HG02970 (cell line): ENCODE results near the gene USP20.

Source experiments
- ATAC-seq: cut with Tn5 transposase; IDR thresholded peaks from one replicate; pipeline ENCODE4 v1.9.1; 2021; ENCODE audit warnings: mild to moderate bottlenecking, moderate library complexity, moderate number of reproducible peaks; ENCODE audit not compliant: unreplicated experiment, low FRiP score

The USP20 gene

DNA sequence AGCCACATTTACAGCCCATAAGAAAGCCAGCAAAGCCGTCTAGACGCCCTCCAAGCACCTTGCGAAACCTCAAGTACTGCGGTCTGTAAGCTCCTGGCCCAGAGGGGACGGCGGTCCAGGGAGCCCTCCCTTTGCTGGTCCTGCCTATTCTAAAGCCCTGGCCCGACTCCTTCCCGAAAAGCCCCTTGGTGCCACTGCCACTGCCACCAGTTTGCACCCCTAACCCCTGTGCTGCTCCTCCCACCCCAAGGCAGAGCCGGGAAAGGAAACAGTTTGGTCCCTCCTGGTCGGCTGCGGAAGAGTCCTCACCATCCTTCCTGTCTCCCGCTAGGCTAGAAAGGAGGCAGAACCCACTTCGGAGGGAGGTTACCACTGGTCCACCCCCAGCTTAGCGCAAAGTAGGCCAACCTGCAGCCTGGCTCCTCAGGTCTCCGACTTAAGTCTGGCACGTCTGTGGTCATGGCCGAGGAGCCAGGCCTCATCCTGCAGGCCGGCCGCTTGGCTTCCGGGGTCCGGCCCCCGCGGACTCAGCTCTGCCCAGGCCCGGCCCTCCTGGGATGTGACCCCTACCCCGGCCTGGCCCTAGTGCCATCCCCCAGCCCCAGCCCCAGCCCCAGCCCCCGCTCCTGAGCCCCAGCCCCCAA is 12.2 kb upstream of the USP20 start:
- no peak for ATAC-seq

DNA sequence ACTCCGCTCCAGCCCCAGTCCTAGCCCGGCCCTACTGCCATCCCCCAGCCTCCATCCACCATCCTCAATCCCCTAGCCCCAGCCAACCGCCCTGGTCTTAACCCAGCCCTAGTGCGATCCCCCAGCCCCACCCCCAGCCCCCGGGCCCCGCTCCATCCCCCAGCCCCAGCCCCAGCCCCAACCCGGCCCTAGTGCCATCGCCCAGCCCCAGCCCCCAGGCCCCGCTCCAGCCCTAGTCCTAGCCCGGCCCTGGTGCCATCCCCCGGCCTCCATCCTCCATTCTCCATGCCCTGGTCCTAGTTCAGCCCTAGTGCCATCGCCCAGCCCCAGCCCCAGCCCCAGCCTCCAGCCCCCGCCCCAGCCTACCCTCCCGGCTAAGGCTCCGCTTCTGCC is 11.7 kb upstream of the USP20 start:
- ATAC-seq = no peak

- peak; percentile 68 for ATAC-seq
These were observed 11.2 kb upstream of the USP20 start, which contains the start of gene TOR1A for GRCh38 chr9:129823935-129824601. TOR1A (minus strand) TSS chr9:129824136; CDS start chr9:129824085, 51 bp downstream.

- ATAC-seq = no peak
These were observed 8.9 kb upstream of the USP20 start for GRCh38 chr9:129826344-129826743.

- no peak for ATAC-seq
These were observed 8.5 kb upstream of the USP20 start for GRCh38 chr9:129826759-129827158.

- no peak for ATAC-seq
These were observed 7.2 kb upstream of the USP20 start for GRCh38 chr9:129828051-129828450.

DNA sequence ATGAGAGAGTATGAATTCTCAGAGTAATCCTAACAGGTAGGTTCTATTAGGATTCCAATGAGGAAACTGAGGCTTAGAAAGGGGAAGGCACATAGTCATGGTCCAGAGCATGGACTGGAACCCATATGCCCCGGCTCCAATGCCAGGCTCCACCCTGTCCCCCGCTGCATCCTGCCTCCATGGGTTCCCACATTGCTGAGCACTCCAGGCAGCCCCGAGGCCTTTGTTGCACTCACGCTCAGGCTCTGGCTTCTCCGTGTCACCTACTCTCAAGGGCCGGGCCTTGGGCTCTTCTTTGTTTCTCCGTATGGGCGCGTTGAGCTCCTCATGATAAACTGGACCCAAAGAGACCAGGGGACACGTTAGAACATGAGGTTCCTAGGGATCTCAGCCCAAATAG is 6.3 kb upstream of the USP20 start:
- no peak for ATAC-seq

DNA sequence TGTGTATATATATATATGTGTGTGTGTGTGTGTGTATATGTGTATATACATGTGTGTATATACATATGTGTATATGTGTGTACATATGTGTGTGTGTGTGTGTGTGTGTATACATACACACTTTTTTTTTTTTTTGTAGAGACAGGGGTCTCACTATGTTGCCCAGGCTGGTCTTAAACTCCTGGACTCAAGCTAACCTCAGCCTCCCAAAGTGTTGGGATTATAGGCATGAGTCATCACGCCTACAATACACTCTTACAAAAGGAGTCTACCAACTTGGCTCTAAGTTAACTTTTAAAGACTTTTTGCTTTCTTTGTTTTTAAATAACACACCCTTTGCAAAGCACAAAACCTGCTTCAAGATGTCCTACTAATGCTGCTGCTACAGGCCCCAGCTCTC is 2.3 kb upstream of the USP20 start:
- no peak for ATAC-seq

GRCh38 chr9:129834489-129835127 is 650 bp upstream of the USP20 start:
- peak; percentile 23 for ATAC-seq

DNA sequence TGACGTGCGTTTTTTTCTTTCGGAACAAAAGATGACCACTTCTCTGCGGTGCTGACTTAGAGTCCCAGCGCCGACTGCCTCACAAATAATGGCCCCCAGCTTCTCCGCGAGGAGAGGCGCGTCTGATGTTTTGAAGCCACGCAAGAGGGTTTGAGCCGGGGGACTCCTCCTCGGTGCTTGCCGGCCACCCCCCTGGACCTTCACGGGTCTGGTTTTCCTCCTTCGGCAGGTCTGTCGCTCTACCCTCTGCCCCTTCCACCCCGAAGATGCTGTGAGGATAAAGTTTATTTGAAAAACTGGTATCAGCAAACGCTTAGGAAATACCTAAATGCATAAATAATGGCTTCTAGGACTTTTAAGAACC is 584 bp downstream of the USP20 start:
- ATAC-seq = no peak

- ATAC-seq = no peak
These were observed 1.2 kb downstream of the USP20 start for GRCh38 chr9:129836311-129837007.

DNA sequence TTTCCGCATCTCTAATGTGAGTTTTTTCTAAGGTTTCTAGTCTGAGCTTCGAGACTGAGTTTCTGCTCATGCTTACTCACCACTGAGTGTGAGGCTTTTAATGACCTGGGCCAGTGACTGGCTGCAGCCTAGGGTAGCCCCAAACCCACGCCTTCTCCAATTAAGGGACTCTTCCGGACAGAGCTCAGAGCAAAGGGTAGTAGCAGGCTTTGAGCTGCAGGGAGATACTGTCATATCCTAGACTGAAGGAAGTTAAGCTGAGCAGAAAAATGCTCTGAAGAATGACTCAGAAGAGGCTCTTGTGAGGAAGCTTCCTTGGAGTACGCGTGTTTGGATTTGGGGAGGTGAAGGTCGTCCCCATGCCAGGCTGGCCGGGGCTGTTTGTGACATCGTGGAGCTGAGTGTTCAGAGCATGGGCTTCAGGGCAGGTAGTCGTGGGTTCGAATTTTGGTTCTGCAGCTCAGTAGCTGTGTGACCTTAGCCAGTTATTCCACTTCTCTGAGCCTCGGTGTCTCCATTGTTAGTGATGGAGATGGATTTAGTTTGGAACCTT is 3.5 kb downstream of the USP20 start:
- no peak for ATAC-seq

DNA sequence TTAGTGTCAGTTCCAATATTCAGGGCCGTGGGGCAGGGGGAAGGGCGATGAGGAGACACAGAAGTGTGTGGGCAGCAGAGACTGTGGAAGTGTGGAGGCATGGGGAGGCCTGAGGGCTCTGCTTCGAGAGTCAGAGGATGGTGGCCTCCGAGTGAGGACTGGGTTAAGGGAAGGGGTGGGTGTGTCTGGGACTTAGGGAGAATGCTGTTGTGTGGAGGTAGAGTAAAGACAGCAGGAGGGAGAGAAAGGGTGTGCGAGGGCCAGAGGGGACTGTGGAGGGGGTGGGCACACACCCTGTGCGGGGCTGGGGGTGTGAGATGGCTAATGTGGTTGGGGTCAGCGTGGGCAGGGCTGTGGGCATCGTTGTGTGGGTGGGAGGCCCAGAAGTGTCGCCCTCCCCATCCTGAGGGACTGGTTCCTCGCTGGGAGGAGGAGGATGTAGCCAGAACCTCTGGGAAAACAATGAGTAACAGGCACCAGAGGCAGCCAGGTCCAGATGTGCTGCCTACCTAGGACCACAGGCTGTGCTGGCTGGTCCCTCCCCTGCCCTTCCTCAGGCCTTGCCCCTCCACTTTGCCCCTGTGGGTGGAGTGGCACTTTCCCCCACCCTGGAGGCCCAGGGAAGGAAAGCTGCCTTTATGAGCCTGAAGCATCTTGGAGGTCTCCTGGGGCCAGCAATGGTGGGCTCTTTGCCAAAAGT is 4.2 kb downstream of the USP20 start:
- ATAC-seq = no peak

DNA sequence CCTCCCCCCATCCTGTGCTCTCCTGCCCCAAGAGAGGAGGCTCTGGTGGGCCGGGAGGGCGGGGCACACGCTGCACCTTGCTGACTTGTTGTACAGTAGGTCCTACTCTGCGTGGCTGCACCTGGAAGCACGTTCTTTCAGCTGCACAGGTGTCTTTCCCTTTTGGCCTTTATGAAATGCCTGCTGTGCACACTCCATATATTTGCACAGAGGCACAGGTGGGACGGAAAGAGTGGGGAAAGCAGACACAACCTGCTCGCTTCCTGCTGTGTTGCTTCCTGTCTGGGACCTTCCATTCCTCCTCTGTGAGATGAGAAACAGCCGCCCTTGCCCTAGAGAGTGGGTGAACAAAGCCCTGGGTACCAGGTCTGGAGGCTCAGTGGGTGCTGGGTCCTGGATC is 4.8 kb downstream of the USP20 start:
- ATAC-seq = no peak

GRCh38 chr9:129841071-129841470 is 5.8 kb downstream of the USP20 start:
- ATAC-seq = no peak

DNA sequence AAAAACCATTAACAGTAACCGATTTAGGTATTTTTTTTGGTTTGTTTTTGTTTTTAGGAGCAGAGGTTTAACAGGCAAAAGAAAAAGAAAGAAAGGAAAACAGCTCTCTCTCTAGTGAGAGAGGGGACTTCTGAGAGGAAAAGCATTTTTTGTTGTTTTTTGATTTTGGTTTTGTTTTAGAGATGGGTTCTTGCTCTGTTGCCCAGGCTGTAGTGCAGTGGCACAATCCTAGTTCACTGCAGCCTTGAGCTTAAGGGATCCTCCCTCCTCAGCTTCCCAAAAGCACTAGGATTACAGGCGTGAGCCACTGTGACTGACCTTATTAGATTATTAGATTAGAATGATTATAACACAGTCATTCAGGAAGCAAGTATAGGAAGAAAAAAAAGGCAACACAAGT is 10.1 kb downstream of the USP20 start:
- ATAC-seq = no peak

DNA sequence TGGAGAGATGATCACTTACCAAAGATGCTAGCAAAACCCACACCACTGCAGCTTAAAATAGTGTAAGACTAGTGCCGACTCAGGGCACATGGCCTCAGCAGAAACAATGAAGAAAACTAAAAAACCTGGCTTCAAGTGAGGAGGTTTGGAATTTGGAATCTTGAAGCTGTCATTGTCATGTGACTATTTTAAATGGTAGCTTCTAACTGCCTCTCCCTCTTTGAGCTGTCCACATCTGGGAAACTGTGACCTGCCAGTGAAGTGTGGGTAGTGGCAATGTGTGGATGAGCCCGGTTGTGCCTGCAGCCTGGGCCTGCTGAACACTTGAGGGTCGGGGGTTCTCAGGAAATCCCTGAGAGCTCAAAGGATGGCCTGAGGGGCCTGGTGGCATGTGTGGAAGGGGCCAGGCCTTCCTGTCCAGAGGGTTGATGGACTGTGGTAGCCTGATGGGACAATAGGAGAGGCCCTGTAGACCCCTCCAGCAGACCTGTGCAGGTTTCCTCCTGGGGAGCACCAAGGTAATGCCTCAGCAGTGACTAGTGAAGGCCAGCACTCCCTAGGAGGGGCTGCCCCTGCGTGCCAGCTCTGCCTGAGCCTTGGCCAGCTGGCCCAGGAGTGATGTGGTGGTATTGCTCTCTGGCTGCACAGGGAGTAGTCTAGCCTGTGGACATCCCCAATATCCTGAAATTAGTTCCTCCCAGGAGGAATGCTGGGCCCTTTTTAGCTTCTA is 13.6 kb downstream of the USP20 start:
- no peak for ATAC-seq

GRCh38 chr9:129849901-129850300 is 14.6 kb downstream of the USP20 start:
- no peak for ATAC-seq

- ATAC-seq = no peak
These were observed 15.7 kb downstream of the USP20 start for GRCh38 chr9:129850821-129851550.
